ENCODE results near the gene PRAME. TPM values are rescaled to one million over a fixed set of nuclear protein-coding genes. Genes with fewer than 3 reads are reported as not detected.
A peak's percentile ranks its signal among the peaks of the same experiment; 100 is the strongest.
"Not testable (repeated sequence)": the region's sequence is repeated elsewhere in the genome, so short reads cannot be mapped to it uniquely, and the experiment has no call there.

Gene PRAME
- under 1 TPM; 0.14 to 0.41 TPM for total RNA-seq

- Mint-ChIP-seq H3K36me3 (ENCODE audit: insufficient read depth in 2 of 2) (no peaks in the 10 kb centered on the region), H3K9me3 (no peaks in the 10 kb centered on the region), H3K4me3 (peak within 1 kb of the TSS in 1 of 2 donors; percentile 54), H3K27ac (no peak within 1 kb of the TSS), H3K27me3 (ENCODE audit: low read depth) (no peaks in the 10 kb centered on the region), H3K4me1 (ENCODE audit: low read depth) (peaks cover 4% of the 10 kb centered on the region)
- DNase-seq = peak; percentile 86 to 87
- peak; percentile 91 to 93 for ATAC-seq (replicated peaks in 1 of 2)
Observed at GRCh38 chr22:22558972-22559603, at the start of gene PRAME. Gene PRAME, minus strand, starts transcription at chr22:22559265. Its CDS starts 2,433 bp downstream, at chr22:22556832.

- not testable (repeated sequence) for H3K27ac Mint-ChIP-seq; H3K36me3 Mint-ChIP-seq (ENCODE audit: insufficient read depth in 2 of 2); H3K9me3 Mint-ChIP-seq; H3K4me1 Mint-ChIP-seq (ENCODE audit: low read depth); H3K4me3 Mint-ChIP-seq; DNase-seq; H3K27me3 Mint-ChIP-seq (ENCODE audit: low read depth); ATAC-seq (replicated peaks in 1 of 2)
Observed at GRCh38 chr22:22608022-22608421, 49.0 kb upstream of the PRAME start.

GRCh38 chr22:22605074-22605404 is 46.0 kb upstream of the PRAME start:
- Mint-ChIP-seq H3K36me3 (ENCODE audit: insufficient read depth in 2 of 2) (no peaks in the 10 kb centered on the region), H3K27me3 (ENCODE audit: low read depth) (no peaks in the 10 kb centered on the region), H3K4me1 (ENCODE audit: low read depth) (no peaks in the 10 kb centered on the region), H3K9me3 (no peaks in the 10 kb centered on the region), H3K4me3 (no peak overlapping the region), H3K27ac (no peak overlapping the region)
- DNase-seq (no peak), ATAC-seq (replicated peaks in 1 of 2) (no peak)

- no peak for ATAC-seq (replicated peaks in 1 of 2)
- Mint-ChIP-seq H3K36me3 (ENCODE audit: insufficient read depth in 2 of 2) (no peaks in the 10 kb centered on the region), H3K4me3 (no peak overlapping the region)
Observed at GRCh38 chr22:22604326-22605073, 45.4 kb upstream of the PRAME start.

GRCh38 chr22:22603470-22603947 is 44.4 kb upstream of the PRAME start:
- peaks cover 5% of the 10 kb centered on the region for H3K27me3 Mint-ChIP-seq (ENCODE audit: low read depth)
- DNase-seq (no peak), ATAC-seq (replicated peaks in 1 of 2) (no peak)
- no peaks in the 10 kb centered on the region for H3K9me3 Mint-ChIP-seq
- no peak overlapping the region for H3K4me3 Mint-ChIP-seq
- no peak overlapping the region for H3K27ac Mint-ChIP-seq
- no peaks in the 10 kb centered on the region for H3K4me1 Mint-ChIP-seq (ENCODE audit: low read depth)
- no peaks in the 10 kb centered on the region for H3K36me3 Mint-ChIP-seq (ENCODE audit: insufficient read depth in 2 of 2)

More at GRCh38 chr22:22604326-22605073, 45.4 kb upstream of the PRAME start:
- Mint-ChIP-seq H3K4me1 (ENCODE audit: low read depth) (no peaks in the 10 kb centered on the region), H3K27me3 (ENCODE audit: low read depth) (no peaks in the 10 kb centered on the region), H3K9me3 (no peaks in the 10 kb centered on the region), H3K27ac (no peak overlapping the region)
- no peak for DNase-seq

GRCh38 chr22:22600531-22601261 is 41.6 kb upstream of the PRAME start:
- ATAC-seq (replicated peaks in 1 of 2) = no peak
- no peaks in the 10 kb centered on the region for H3K9me3 Mint-ChIP-seq
- no peaks in the 10 kb centered on the region for H3K4me1 Mint-ChIP-seq (ENCODE audit: low read depth)
- no peaks in the 10 kb centered on the region for H3K36me3 Mint-ChIP-seq (ENCODE audit: insufficient read depth in 2 of 2)
- H3K27me3 Mint-ChIP-seq (ENCODE audit: low read depth) = peaks cover 5% of the 10 kb centered on the region
- no peak overlapping the region for H3K27ac Mint-ChIP-seq
- DNase-seq = no peak
- no peak overlapping the region for H3K4me3 Mint-ChIP-seq

GRCh38 chr22:22599248-22599647 is 40.2 kb upstream of the PRAME start:
- H3K9me3 Mint-ChIP-seq = no peaks in the 10 kb centered on the region
- H3K4me3 Mint-ChIP-seq = no peak overlapping the region
- H3K36me3 Mint-ChIP-seq (ENCODE audit: insufficient read depth in 2 of 2) = no peaks in the 10 kb centered on the region
- ATAC-seq (replicated peaks in 1 of 2) (no peak), DNase-seq (no peak)
- H3K27me3 Mint-ChIP-seq (ENCODE audit: low read depth) = peaks cover 5% of the 10 kb centered on the region
- H3K27ac Mint-ChIP-seq = no peak overlapping the region
- peaks cover under 1% of the 10 kb centered on the region for H3K4me1 Mint-ChIP-seq (ENCODE audit: low read depth)

GRCh38 chr22:22598144-22598543 is 39.1 kb upstream of the PRAME start:
- Mint-ChIP-seq H3K4me1 (ENCODE audit: low read depth) (peaks cover 4% of the 10 kb centered on the region), H3K4me3 (no peak overlapping the region), H3K36me3 (ENCODE audit: insufficient read depth in 2 of 2) (no peaks in the 10 kb centered on the region), H3K27me3 (ENCODE audit: low read depth) (peaks cover 5% of the 10 kb centered on the region), H3K9me3 (no peaks in the 10 kb centered on the region), H3K27ac (no peak overlapping the region)
- ATAC-seq (replicated peaks in 1 of 2) = no peak
- no peak for DNase-seq

GRCh38 chr22:22595001-22595835 is 36.2 kb upstream of the PRAME start:
- H3K4me3 Mint-ChIP-seq = no peak overlapping the region
- H3K27ac Mint-ChIP-seq = no peak overlapping the region
- peaks cover 5% of the 10 kb centered on the region for H3K27me3 Mint-ChIP-seq (ENCODE audit: low read depth)
- H3K4me1 Mint-ChIP-seq (ENCODE audit: low read depth) = peaks cover 4% of the 10 kb centered on the region
- H3K36me3 Mint-ChIP-seq (ENCODE audit: insufficient read depth in 2 of 2) = no peaks in the 10 kb centered on the region
- no peaks in the 10 kb centered on the region for H3K9me3 Mint-ChIP-seq
- no peak for ATAC-seq (replicated peaks in 1 of 2)
- no peak for DNase-seq

- H3K4me3 Mint-ChIP-seq = no peak overlapping the region
- peak; percentile 68 to 76 for ATAC-seq (replicated peaks in 1 of 2)
- DNase-seq = peak; percentile 58 to 63
- H3K27me3 Mint-ChIP-seq (ENCODE audit: low read depth) = peaks cover 5% of the 10 kb centered on the region
- peaks cover 4% of the 10 kb centered on the region for H3K4me1 Mint-ChIP-seq (ENCODE audit: low read depth)
- H3K27ac Mint-ChIP-seq = no peak overlapping the region
- H3K9me3 Mint-ChIP-seq = no peaks in the 10 kb centered on the region
- no peaks in the 10 kb centered on the region for H3K36me3 Mint-ChIP-seq (ENCODE audit: insufficient read depth in 2 of 2)
Observed at GRCh38 chr22:22593964-22594656, 35.0 kb upstream of the PRAME start.

- no peak for DNase-seq
- Mint-ChIP-seq H3K4me1 (ENCODE audit: low read depth) (peaks cover 4% of the 10 kb centered on the region), H3K36me3 (ENCODE audit: insufficient read depth in 2 of 2) (no peaks in the 10 kb centered on the region), H3K4me3 (no peak overlapping the region), H3K9me3 (no peaks in the 10 kb centered on the region), H3K27ac (no peak overlapping the region), H3K27me3 (ENCODE audit: low read depth) (no peaks in the 10 kb centered on the region)
- no peak for ATAC-seq (replicated peaks in 1 of 2)
Observed at GRCh38 chr22:22593250-22593649, 34.2 kb upstream of the PRAME start.
